GM23248 (cell line): ENCODE measurements around the gene GSE1. TPM values are rescaled to one million over a fixed set of nuclear protein-coding genes. Genes with fewer than 3 reads are reported as not detected.
A peak's percentile ranks its signal among the peaks of the same experiment; 100 is the strongest.

ENCODE experiments used
- DNase-seq: peaks from one replicate; pipeline ENCODE4 v3.0.0-alpha.2; 2015
- H2AFZ ChIP-seq: fragments of 200-600 bp; sonication (generic); 2 replicates; pipeline ENCODE4 v1.6.1; 2016; ENCODE audit warnings: antibody characterized with exemption
- H3F3A ChIP-seq: fragments of 200-600 bp; sonication (generic); 2 replicates; pipeline ENCODE4 v1.6.1; 2016; ENCODE audit warnings: mild to moderate bottlenecking, antibody characterized with exemption, mixed run types; ENCODE audit not compliant: insufficient read depth
- H3K27ac ChIP-seq: fragments of 200-600 bp; sonication (generic); 2 replicates; pipeline ENCODE4 v1.5.1; 2016; ENCODE audit warnings: mild to moderate bottlenecking
- H3K27me3 ChIP-seq: fragments of 200-600 bp; sonication (generic); replicated peaks from 2 replicates; pipeline ENCODE4 v1.6.1; 2016; ENCODE audit warnings: mild to moderate bottlenecking; ENCODE audit not compliant: insufficient read depth
- H3K36me3 ChIP-seq: fragments of 200-600 bp; sonication (generic); 2 replicates; pipeline ENCODE4 v1.6.1; 2016; ENCODE audit warnings: low read depth, mild to moderate bottlenecking
- H3K4me1 ChIP-seq: fragments of 200-600 bp; sonication (generic); 2 replicates; pipeline ENCODE4 v1.6.1; 2016; ENCODE audit warnings: mild to moderate bottlenecking; ENCODE audit not compliant: insufficient read depth
- H3K4me2 ChIP-seq: fragments of 200-600 bp; sonication (generic); one replicate; pipeline ENCODE4 v1.6.1; 2016; ENCODE audit warnings: mild to moderate bottlenecking; ENCODE audit not compliant: unreplicated experiment
- H3K4me3 ChIP-seq: fragments of 200-600 bp; sonication (generic); 2 replicates; pipeline ENCODE4 v1.5.1; 2016; ENCODE audit warnings: mild to moderate bottlenecking
- H3K79me2 ChIP-seq: fragments of 200-600 bp; sonication (generic); 2 replicates; pipeline ENCODE4 v1.6.1; 2016; ENCODE audit warnings: mild to moderate bottlenecking; ENCODE audit not compliant: insufficient read depth
- H3K9ac ChIP-seq: fragments of 200-600 bp; sonication (generic); 2 replicates; pipeline ENCODE4 v1.6.1; 2016; ENCODE audit warnings: mild to moderate bottlenecking
- H3K9me2 ChIP-seq: fragments of 200-600 bp; sonication (generic); 2 replicates; pipeline ENCODE4 v1.6.1; 2016; ENCODE audit warnings: mixed run types, mild to moderate bottlenecking, moderate library complexity; ENCODE audit not compliant: insufficient read depth
- H3K9me3 ChIP-seq: fragments of 200-600 bp; sonication (generic); one replicate; pipeline ENCODE4 v1.6.1; 2017; ENCODE audit warnings: low read depth
- H4K20me1 ChIP-seq: fragments of 200-600 bp; sonication (generic); 2 replicates; pipeline ENCODE4 v1.6.0; 2016; ENCODE audit not compliant: insufficient read depth
- EZH2 ChIP-seq: fragments of 200-600 bp; sonication (generic); IDR thresholded peaks from 2 replicates; pipeline ENCODE4 v1.6.1; 2018; ENCODE audit warnings: antibody characterized with exemption, mild to moderate bottlenecking; ENCODE audit not compliant: insufficient read depth, poor library complexity, severe bottlenecking
- EZH2phosphoT487 ChIP-seq: fragments of 200-600 bp; sonication (generic); IDR thresholded peaks from 2 replicates; pipeline ENCODE4 v1.6.1; 2018; ENCODE audit warnings: antibody characterized with exemption, moderate library complexity, mild to moderate bottlenecking, low read depth; ENCODE audit not compliant: insufficient read depth
- WGBS, 2 experiments: methylation state at CpG; one replicate each; pipeline ENCODE4 v1.1.6; 2015 to 2017; ENCODE audit warnings: low lambda C conversion rate in 2 of 2, low coverage in 1 of 2; ENCODE audit errors: missing lambda C conversion rate in 2 of 2; 5-methylcytosine and 5-hydroxymethylcytosine counted together
- in situ Hi-C: fragments of 300-500 bp; cut with MboI; formaldehyde crosslinking; loops from 2 replicates; pipeline ENCODE4 v1.15.0; 2020
- polyA plus RNA-seq: library from polyadenylated mRNA; unstranded; fragments of >200 nt; fragmentation: Nextera tagmentation; extraction: Ambion mirVana; gene quantifications from 2 replicates; pipeline ENCODE4 v1.2.1, GENCODE V29; 2016
- total RNA-seq: library from RNA; depleted of rRNA; stranded (reverse); fragments of >200 nt; shearing (Covaris generic); gene quantifications from 2 replicates; pipeline ENCODE4 v1.2.3, GENCODE V29; 2014

Gene GSE1
- total and polyA plus RNA-seq, 2 experiments from 2014 or later, result 11.6 to 35.1 TPM

DNA sequence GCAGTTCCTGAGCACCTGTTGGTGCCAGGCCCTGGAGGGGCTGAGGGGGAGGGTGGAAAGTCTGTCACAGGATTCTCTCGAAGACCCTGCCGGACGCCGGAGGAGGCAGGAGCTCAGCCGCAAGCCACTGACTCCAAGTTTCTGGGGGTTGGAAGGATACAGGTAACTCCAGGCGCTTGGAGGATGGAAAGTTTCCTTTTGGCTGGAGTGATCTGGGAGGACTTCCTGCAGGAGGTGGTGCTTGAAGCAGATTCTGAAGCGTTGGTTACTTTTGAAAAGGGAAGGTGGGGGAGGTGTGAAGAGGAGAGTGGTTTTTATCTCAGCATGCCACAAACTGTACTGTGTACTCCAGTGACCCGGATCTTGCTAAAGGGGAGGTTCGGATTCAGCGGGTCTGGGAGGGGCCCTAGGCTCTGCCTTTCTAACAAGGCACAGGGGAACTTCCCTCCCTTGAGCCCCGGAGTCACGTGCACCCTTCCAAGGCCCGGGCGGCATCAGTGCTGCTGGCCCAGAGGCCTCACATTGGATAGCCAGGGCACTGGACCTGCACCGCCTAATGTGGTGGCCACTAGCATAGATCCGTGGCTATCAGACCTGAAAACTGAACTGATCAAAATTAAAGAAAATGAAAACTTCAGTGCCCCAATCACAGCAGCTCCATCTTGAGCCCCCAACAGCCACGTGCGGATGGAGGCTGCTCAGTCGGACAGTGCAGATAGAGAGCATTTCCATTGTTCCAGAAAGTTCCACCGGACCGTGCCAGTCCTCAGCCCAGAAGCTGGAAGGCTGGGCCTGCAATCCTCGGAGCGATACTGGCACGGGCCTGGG, 42.2 kb upstream of the GSE1 start:
- H4K20me1 ChIP-seq, result peaks cover 10% of the 10 kb centered on the region
- H3K36me3 ChIP-seq, result no peaks in the 10 kb centered on the region
- no peak overlapping the region for H3K9ac ChIP-seq
- H3K4me3 ChIP-seq, result no peak overlapping the region
- 83 to 85% methylated on average over 22 to 24 of the region's 24 CpGs for WGBS, 2 experiments
- no peaks in the 10 kb centered on the region for H3K27me3 ChIP-seq
- TF ChIP-seq EZH2phosphoT487 (no peak), EZH2 (no peak)
- peaks cover 15% of the 10 kb centered on the region for H3K4me1 ChIP-seq
- H3K9me2 ChIP-seq, result no peaks in the 10 kb centered on the region
- H3K4me2 ChIP-seq, result no peak overlapping the region
- H3F3A ChIP-seq, result peaks cover 5% of the 10 kb centered on the region; the same call in 1 of the 2 replicates
- H3K79me2 ChIP-seq, result peaks cover 98% of the 10 kb centered on the region
- no peaks in the 10 kb centered on the region for H3K9me3 ChIP-seq
- DNase-seq, result no peak
- in situ Hi-C loops, result no loop called here
- H3K27ac ChIP-seq, result no peak overlapping the region
- no peak overlapping the region for H2AFZ ChIP-seq

DNA sequence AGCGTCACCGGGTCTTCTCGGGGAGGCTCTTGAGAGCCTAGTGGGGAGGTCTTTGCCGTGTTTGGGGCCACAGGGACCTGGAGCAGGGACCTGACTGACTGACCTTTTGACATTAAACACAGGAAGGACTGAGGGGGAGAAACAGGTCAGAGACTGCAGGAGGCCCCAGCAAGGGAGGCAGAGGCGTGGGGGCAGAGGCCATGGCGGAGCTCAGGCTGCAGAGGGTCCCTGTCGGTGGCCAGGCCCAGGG, 41.6 kb upstream of the GSE1 start:
- Histone ChIP-seq H3F3A (peaks cover 10% of the 10 kb centered on the region; the same call in 1 of the 2 replicates), H3K27me3 (no peaks in the 10 kb centered on the region), H4K20me1 (peaks cover 14% of the 10 kb centered on the region), H3K9me2 (no peaks in the 10 kb centered on the region), H3K4me1 (peaks cover 15% of the 10 kb centered on the region), H3K27ac (no peak overlapping the region), H3K79me2 (peaks cover 98% of the 10 kb centered on the region), H3K9ac (no peak overlapping the region), H3K9me3 (no peaks in the 10 kb centered on the region), H3K36me3 (no peaks in the 10 kb centered on the region), H3K4me3 (no peak overlapping the region), H2AFZ (no peak overlapping the region), H3K4me2 (no peak overlapping the region)
- DNase-seq, result no peak
- WGBS, 2 experiments, result 92 to 95% methylated on average over 7 of the region's 7 CpGs
- in situ Hi-C loops, result no loop called here
- no peak for TF ChIP-seq EZH2
- no peak for TF ChIP-seq EZH2phosphoT487

DNA sequence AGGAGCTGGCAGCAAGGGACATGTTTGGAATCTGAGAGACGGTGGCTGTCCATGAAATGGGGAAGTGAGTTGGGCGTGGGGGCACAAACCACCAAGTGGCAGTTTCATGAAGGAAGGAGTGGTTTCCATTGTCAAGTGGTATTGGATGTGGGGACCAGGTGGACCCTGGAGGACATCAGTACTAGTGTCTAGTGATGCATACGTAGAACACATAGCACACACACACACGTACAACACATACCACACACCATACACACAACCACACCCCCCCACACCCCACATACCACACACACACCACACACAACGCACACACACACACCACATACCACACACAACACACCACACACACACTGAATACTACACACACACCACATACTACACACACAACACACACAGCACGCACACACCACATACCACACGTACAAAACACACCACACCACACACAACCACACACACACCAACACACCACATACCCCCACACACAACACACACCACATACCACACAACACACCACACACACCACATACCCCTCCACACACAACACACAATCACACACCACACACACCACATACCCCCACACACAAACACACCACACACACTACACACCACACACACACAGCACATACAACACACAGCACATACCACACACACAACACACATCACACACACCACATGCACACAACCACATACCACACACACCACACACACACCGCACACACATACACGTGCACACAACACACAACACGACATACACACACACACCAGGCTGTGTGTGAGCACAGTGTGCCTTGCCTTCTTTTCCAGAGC, 41.1 kb upstream of the GSE1 start:
- in situ Hi-C loops, result no loop called here
- Histone ChIP-seq H3K9me2 (no peaks in the 10 kb centered on the region), H3K4me2 (no peak overlapping the region), H4K20me1 (peaks cover 20% of the 10 kb centered on the region), H3K9me3 (no peaks in the 10 kb centered on the region), H3F3A (peaks cover 10% of the 10 kb centered on the region; the same call in 1 of the 2 replicates), H3K4me1 (peaks cover 15% of the 10 kb centered on the region), H3K36me3 (no peaks in the 10 kb centered on the region), H3K27ac (no peak overlapping the region), H3K79me2 (peaks cover 100% of the 10 kb centered on the region), H2AFZ (no peak overlapping the region), H3K4me3 (no peak overlapping the region), H3K27me3 (no peaks in the 10 kb centered on the region), H3K9ac (no peak overlapping the region)
- 73 to 84% methylated on average over 10 of the region's 10 CpGs for WGBS, 2 experiments
- no peak for DNase-seq
- TF ChIP-seq EZH2phosphoT487 (no peak), EZH2 (no peak)

DNA sequence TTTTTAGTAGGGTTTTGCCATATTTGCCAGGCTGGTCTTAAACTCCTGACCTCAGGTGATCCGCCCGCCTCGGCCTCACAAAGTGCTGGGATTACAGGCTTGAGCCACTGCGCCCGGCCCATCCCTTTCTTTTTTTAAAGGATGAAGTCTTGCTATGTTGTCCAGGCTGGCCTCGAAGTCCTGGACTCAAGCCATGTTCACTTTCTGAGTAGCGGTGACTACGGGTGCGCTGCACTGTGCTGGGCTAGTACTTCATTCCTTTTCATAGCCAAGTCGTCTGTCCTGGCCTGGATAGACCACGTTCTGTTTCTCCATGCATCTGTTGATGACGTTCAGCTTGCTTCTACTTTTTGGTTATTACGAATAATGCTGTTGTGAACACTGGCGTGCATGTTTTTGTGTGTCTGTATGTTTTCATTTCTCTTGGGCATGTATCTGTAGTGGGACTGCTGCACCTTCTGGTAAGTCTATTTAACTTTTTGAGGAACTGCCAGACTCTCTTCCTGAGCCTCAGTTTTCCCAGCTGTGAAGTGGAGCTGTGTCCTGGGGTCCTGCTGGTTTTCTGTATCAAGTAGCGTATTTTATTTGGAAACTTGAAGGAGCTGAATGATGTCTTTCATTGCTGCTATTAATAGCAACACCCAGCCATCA, 40.0 kb upstream of the GSE1 start:
- H4K20me1 ChIP-seq, result peaks cover 20% of the 10 kb centered on the region
- in situ Hi-C loops, result no loop called here
- WGBS, 2 experiments, result 76 to 78% methylated on average over 15 of the region's 15 CpGs
- H3K27me3 ChIP-seq, result no peaks in the 10 kb centered on the region
- H3K27ac ChIP-seq, result peak overlapping the region; percentile 56
- H2AFZ ChIP-seq, result no peak overlapping the region
- H3F3A ChIP-seq, result peaks cover 10% of the 10 kb centered on the region; the same call in 1 of the 2 replicates
- H3K9me2 ChIP-seq, result no peaks in the 10 kb centered on the region
- peaks cover 100% of the 10 kb centered on the region for H3K79me2 ChIP-seq
- no peaks in the 10 kb centered on the region for H3K9me3 ChIP-seq
- DNase-seq, result no peak
- TF ChIP-seq EZH2, result no peak
- no peak for TF ChIP-seq EZH2phosphoT487
- H3K4me1 ChIP-seq, result peaks cover 15% of the 10 kb centered on the region
- no peak overlapping the region for H3K4me2 ChIP-seq
- peak overlapping the region; percentile 60 for H3K9ac ChIP-seq
- no peaks in the 10 kb centered on the region for H3K36me3 ChIP-seq
- H3K4me3 ChIP-seq, result no peak overlapping the region
